ENCODE results near the gene MYO18B.

The MYO18B gene

DNA sequence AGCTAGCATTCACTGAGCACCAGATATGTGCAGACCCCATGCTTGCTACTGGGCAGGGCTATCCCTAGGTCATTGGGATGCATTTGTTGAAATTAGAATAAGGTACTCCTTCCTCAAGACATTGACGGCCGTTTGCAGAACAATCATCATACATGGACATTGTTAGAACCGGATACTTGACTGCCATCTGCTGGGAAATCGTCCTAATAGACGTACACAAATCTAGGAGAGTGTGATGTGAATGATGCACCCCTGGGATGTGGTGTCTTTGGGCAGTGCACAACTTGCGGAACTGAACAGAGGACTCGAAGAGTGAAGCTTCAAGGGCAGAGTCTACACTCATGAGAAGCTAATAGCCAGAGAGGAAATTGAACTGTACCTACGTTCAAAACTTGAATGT is 35.9 kb downstream of the MYO18B start:
- no peak for DNase-seq

DNA sequence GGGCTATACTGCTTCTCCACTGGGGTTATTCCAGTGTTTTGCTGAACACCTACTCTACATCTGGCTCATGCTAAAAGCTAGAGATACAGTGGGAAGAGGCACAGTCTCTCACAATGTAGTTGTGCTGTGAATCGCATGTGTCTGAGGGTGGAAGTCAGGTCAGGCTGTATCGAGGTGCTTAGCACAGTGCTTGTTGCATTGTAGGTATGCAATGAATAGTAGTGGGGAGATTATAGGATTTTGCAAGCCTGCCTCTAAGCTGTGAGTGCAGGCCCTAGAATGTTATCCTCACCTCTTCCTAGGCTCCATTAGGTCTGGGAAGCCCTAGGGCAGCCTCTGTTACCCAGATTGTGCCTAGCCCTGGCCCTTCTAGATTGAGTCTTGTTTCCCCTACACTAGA is 37.4 kb downstream of the MYO18B start:
- no peak for DNase-seq

DNA sequence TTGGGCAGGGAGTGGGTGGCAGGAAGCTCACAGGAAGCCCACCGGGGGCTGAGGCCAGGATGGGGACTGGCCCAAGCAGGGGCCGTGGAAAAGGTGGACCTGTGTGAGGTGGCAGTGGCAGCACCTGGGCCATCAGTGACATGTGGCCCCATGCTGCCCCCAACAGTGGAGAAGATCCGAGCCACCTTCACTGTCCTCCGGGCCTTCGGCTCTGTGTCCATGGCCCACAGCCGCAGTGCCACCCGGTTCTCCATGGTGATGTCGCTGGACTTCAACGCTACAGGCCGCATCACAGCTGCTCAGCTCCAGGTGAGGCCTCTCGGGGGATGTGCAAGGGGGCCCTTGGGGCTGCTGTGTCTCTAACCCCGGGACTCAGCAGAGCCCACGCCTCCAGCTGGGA is 37.9 kb downstream of the MYO18B start:
- no peak for DNase-seq

DNA sequence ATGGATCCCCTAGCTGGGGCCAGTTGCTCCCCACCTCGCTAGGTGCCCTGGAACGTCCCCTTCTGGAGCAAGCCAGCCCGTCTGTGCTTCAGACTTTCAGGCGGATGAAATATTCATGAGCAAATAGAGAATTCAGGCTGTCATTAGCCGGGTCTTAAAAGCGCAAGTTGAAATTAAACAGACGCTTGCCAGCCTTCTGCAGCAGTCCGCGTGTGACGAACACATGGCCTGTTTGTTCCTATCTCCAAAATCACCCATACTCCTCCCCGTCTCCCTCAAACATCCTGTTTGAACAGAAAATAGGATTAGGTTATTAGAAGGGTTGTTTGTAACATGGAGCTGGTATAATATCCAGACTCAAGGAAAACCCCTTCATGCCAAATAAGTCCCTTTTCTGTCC is 38.7 kb downstream of the MYO18B start:
- DNase-seq = no peak

DNA sequence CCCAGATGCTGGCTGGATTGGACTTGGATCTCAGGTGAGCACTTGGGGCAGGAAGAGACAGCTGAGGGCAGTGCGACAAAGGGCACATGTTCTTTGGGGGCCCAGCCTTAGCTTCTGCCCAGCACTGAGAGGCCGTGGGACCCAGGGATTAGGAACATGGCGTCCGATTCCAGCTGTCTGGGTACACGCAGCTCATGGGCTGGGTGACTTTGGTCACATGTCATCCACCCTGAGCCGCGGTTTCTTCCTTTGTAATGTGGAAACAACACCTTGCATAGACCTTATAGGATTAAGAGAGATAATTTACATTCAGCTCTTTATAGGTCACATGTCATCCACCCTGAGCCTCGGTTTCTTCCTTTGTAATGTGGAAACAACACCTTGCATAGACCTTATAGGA is 39.8 kb downstream of the MYO18B start:
- DNase-seq = no peak

DNA sequence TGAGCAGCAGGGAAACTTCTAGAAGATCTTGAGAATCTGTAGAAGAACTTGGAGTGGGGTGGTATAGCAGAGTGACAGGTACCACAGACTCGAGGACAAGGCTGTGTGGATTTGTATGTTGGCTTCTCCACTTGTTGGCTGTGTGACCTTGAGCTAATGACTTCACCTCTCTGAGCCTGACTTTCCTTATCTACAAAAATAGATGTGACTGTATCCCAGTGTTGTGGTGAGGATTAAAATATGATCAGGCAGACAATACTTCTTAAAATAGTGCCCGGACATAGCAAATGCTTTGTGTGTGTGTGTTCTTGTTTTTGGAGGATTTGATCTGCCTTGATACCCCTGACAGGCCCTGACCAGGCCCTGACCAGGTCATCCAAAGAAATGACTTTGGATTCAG is 40.8 kb downstream of the MYO18B start:
- no peak for DNase-seq

DNA sequence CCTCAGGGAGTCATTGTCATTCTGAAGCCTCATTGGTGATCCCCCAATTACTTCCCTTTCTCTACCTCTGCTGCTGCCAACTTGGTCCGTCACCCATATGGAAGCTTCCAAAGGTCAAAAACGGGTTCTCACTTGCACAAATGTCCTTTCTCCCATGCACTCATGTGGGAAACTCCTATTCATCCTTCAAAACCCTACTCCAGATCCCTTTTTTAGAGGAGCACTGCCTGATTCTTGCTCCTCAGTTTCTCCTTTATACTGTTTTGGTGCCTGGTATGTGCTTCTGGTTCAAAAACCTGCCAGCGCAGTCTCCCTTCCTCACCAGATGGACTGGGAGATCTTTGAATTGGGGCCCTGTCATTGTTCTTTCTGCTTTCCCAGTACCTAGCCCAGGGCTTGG is 41.9 kb downstream of the MYO18B start:
- no peak for DNase-seq

DNA sequence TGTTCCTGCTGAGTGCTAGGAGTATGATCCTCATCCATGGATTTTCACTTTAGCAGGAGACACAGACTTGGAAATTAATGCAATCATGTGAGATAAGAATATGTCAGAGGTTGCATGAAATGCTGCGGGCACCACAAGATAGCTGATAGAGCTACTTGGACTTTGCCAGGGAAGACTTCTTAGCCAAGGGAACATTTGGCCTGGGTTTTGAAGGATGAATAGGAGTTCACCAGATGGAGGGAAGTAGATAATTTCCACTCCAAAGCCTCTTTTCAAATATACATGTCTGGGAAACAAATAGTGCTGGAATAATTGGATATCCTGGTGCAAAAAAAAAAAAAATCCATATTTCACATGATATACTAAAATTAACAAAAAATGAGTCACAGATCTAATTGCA is 44.2 kb downstream of the MYO18B start:
- DNase-seq = no peak

DNA sequence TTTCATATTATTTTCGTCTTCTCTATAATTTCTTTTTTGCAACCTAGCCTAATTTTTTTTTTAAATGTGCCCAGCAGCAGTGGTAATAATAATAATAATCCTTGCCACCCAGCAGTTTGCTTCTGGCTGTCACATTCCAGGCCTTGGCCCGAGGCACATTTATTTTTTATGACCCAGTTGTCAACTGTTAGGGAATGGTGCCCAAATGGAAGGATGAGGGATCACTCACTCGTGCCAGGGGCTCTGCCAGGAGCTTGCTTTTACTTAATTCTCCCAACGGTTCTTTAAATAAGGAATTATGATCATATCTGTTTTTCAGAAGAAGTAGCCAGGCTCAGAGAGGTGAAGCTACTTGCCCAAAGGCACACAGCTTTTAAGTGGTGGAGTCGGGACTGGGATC is 49.6 kb downstream of the MYO18B start:
- no peak for DNase-seq

DNA sequence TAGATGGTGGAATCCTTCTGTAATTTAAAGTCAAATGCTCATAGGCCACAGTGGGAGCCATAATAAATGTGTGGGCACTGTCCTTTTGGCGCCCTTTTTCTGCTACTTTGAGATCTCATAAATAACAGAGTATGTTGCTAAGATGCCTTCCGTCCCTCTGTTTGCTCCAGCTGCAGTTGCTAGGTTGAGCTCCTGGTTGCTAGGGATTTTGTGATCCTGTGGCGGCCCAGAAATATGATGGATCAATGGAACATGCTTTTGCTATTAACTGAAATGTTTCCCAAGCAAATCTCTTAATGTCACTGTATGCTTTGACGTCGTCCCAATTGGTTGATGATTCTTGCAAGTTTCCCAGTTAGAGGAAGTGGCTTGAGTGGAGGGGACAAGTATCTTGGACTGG is 53.5 kb downstream of the MYO18B start:
- no peak for DNase-seq

DNA sequence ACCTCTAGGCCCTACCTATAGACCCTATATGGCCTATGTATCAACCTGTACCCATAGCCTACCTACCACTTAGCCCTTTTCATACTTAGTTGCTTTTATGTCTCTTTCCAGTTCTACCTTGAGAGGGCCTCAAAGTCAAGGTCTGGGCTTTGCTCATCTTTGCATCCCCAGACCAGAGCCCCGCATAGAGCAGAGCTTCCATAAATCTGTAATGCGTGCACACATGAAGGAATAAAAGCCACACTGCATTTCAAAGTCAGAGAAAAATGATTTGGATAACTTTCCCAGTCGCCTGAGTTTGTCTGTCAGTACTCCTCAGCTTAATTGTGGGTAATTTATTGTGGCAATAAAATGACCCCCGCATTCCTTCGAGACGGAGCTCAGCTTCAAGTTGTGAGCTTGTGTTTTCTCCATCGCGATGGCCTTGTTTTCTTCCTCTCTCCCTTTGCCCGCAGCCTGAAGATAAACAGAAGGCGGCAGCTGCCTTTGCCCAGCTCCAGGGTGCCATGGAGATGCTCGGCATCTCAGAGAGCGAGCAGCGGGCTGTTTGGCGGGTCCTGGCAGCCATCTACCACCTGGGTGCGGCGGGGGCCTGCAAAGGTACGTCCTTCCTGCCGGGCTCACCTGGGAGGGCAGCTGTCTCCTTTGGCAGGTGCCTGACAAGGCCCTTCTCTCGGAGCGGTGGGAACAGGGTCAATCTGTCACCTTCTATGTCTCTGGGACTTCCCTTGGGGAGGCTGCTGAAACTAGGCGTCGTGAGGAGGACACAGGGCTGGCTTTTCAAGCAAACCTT is 55.7 kb downstream of the MYO18B start:
- no peak for DNase-seq

DNA sequence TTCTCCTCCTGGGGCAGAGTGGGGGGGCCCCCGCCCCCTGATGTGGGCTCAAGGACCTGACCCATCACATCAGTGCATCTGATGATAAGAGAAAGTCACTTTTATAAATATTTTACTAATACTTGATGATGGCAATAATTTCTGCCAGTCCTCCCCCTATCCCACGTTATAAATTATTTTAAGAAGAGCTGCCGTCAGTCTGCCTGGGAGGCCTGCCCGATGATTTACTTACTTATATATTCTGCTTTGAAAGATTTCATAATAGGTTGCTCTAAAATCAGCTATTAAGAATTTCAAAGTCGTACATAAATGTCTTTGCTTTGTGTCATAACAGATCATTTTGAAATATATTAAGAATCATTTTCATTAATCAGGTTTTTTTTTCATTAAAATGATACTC is 58.8 kb downstream of the MYO18B start:
- DNase-seq = no peak

DNA sequence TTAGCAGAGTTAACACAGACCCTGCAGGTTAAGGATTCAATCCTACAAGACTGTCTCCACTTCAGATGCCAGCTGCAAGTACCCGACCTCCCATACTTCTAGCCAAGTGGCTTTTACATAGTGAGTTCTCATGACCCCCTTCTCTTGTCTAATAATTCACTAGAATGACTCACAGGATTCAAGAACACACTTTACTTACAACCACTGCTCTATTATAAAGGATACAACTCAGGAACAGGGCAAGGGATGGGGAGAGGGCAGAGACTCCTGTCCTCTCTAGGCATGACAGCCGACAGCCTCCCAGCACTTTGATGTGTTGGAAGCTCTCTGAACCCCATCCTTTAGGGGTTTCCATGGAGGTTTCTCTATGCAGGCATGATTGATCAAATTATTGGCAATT is 60.0 kb downstream of the MYO18B start:
- no peak for DNase-seq

DNA sequence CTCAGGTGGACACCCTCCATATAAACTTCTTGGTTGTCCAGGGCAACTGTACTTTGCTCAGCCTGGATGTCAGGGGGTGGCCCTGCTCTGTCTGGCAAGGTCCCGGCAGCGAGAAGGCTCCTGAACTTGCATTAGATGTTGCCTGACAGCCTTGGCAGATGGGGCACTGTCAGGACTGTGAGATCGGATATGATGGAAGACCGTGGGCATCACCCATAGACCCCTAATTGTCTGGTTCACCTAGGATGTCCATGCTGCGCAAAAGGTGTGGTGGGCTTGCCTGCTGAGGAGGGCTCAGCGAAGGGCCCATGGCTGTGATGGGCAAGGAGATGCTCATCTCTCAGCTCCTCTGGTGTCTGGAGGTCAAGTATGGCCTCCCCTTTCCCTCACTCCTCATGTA is 62.7 kb downstream of the MYO18B start:
- DNase-seq = no peak

DNA sequence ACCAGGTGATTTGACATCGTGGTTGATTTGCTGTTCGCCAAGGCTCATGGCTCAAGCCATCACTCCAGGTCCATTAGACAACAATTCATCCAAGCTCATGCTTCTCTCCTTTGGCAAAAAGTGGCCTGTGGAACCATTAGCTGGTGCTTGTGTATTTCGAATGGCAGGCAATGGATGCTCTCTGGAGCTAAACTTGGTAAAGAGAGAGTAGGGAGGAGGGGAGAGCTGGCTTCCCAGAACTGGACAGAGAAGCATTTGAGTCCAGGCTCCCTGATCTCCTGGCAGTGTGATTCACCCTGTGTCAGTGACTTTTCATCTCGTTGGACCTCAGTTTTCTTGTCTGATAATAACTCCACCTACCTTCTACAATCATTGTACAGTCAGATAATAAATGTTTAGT is 64.6 kb downstream of the MYO18B start:
- DNase-seq = no peak

DNA sequence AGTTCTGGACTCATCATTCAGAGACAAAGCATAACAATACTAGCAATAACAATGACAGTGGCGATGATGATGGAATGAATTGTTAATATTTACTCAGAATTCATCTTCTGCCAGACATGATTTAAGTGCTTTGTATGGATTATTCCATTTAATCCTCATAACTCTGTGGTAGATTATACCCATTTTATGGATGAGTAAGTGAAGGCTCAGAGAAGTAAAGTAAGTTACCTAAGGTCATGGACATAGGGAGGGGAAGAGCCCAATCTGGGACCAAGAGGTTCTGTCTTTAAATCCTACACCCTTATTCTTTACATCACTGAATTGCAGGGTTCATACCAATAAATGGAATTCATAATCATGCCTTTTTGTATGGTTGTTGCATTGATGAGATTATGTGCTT is 72.7 kb downstream of the MYO18B start:
- DNase-seq = no peak

DNA sequence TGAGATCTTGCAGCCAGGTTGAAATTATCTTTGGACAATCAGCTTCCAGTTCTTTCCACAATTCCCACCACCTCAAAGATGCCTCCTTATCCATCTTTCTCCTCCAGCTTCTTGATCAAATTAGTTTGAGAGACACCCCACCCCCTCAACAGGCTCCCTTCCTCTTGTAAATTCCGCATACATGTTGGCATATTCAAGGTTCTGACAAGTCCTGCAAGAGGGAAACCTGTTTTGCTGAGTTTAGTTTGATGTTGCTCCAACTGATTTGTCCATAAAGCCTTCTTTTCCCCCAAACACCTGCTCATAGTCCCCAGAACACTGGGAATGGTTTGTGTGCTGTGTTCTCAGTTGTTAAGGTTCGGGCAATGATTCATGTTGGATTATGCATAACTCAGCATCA is 73.6 kb downstream of the MYO18B start:
- no peak for DNase-seq

DNA sequence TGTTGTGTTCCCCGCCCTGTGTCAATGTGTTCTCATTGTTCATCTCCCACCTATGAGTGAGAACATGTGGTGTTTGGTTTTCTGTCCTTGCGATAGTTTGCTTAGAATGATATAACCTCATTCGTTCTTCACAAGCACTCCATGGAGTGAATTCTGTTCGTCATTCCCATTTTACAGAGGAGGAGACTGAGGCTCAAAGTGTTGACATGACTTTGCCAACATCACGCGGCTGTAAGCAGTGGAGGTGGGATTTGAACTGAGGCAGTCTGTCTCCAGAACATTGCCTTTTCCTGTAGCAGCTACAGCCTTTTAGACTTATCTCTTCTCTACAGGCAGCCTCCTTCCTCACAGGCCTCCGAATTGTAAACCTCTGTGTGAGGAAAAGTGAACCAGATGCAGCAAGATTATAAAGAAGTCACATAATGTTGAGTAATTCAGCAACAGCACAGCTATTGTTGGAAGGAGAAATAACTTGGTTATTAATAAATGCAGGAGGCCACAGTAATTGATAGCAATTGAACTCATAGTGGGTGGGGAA is 74.6 kb downstream of the MYO18B start:
- no peak for DNase-seq

DNA sequence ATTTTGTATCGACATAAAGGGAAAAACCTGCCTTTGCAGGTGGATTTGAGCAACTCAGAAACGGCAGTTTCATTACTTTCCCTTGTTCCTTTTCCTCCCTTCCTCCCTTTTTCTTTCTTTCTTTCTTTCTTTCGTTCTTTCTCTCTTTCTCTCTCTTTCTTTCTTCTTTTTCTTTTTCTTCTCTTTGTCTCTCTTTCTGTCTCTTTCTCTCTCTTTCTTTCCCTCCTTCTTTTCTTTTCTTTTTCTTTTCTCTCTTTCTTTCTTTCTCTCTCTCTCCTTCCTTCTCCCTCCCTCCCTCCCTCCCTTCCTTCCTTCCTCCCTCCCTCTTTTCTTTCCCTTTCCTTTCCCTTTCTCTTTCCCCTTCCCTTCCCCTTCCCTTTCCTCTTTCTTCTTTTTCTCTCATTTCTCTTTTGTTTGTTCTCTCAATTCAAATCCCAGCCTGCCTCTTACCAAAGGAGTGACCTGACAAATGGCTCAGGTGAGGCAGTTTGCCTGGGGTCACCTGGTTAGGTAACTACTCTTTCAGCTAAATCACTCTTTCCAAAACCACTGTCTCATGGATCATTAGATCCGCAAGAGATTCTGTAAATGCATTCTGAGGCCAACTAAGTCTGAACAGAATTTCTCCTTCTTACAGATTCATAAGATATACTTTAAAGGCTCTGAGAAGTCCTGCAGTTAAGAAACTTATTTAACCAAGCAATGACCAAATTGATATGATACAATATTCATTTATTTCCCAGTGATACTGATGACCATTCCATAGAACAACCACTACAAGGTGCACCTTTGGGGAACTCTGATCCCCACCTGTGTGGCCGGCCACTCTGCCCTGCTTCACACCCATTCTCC is 75.3 kb downstream of the MYO18B start:
- no peak for DNase-seq

DNA sequence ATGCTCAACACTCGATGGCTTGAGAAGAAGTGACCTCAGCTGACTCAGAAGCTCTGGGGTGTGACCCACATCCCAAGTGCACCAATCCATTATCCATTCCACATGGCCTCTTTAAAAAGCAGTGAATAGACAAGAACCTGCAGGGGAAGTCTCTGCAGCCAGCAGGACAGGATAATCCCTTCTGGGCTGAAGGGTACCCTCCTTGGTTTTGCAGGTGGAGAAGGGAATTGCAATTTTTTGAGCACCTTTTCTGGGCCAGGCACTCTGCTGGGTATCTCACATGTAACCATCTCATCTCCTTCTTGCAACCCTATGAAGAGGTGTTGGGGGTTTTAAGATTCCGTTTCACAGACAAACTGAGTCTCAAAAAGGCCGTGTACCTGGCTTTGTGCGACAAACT is 76.6 kb downstream of the MYO18B start:
- DNase-seq = no peak

DNA sequence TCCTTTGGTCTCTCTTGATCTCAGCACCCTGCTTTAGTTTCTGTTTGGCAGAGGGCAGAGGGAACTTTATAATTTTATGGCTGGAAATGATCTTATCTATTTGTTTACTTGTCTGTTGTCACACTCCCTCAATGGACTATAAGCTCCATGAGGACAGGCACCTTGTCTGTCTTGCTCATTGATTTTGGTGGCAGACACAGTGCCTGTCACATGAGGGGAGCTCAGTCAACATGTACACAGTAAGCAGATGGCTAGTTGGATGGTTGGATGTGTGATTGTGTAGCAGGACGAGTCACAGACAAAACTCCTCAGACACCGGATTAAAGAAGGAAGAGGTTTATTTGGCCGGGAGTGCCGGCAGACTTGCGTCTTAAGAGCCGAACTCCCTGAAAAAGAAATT is 80.4 kb downstream of the MYO18B start:
- DNase-seq = no peak

DNA sequence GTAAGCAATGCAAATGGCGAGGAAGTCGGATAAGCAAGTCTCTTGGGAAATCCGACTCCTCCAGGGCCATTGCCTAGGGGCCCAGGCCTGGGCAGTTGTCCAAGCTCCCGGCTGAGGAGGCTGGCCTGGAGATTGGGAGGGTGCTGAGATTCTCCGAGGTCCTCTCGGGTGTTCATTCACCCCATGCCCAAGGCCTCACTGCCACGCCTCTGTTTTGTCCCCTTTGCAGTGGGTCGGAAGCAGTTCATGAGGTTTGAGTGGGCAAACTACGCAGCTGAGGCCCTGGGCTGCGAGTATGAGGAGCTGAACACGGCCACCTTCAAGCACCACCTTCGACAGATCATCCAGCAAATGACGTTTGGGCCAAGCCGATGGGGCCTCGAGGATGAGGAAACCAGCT is 81.3 kb downstream of the MYO18B start:
- DNase-seq = no peak

DNA sequence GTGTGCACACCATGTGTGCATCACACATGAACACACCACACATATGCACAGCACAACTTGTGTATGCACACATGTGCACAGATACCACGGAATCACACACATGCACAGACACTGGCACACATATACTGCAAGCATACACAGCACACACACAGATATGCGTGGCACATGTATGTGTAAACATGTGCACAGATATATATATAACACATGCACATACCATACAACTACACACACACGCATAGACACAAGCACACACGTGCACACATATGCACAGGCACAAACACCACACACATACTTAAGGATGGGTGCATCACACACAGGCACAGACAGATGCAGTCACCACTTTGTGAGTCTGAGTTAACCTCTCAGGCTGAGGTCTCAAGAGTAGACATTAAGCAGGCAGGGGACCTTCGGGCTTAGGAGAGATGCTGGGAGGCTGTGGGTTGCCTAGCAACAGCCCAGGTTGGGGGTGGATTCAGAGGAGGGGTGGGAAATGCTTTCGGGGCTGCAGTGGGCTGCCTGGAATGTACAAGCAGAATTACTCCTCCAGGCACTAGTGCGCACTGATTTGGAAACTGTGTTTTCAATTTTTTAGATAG is 82.9 kb downstream of the MYO18B start:
- no peak for DNase-seq

DNA sequence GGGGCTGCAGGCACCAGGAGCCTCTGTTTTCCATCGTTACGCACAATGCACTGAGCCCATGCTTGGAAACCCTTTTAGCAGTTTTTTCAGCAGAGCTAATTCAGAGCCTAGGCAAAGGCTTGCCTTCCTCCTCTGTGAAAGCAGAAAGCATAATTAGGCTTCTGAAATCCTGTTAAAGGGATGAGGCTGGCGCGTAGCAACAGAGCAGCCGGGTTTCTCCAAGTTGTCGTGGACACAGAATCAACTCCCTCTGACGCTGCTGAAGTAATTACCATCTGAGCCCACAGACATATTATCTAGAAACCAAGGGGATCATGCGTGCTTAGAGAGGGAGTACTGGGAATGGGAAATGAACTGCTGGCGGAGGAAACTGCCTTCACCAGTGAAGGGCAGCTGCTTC is 85.4 kb downstream of the MYO18B start:
- no peak for DNase-seq
